Measurements from ENCODE around the gene CENPB.
"Not testable (repeated sequence)": the region's sequence is repeated elsewhere in the genome, so short reads cannot be mapped to it uniquely, and the experiment has no call there.

CENPB gene

DNA sequence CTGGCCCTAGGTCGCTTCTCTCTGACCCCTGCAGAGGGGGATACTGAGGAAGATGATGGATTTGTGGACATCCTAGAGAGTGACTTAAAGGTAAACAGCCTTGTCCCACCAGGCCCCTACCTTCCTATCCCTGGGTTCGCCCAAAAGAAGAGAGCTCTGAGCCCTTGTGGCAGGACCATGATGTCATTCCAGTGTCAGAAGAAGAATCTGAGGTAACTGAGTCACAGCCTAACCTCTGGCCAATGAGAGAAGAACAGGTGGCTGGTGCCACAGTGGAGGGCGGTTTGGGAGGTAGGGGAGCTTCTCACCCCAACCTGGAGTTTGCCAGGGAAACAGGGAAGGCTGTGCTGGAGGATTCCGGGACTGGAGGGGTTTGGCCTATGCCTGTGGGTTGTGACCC, 14.8 kb upstream of the CENPB start:
- H3K27me3 Mint-ChIP-seq: no peaks in the 10 kb centered on the region
- peak overlapping the region; percentile 55 for H3K27ac Mint-ChIP-seq
- no peaks in the 10 kb centered on the region for H3K9me3 Mint-ChIP-seq
- no peak overlapping the region for H3K4me3 Mint-ChIP-seq
- H3K4me1 Mint-ChIP-seq (ENCODE audit: low read depth): peaks cover 75% of the 10 kb centered on the region
- H3K36me3 Mint-ChIP-seq (ENCODE audit: low read depth): peaks cover 58% of the 10 kb centered on the region

- Mint-ChIP-seq H3K27me3 (no peaks in the 10 kb centered on the region), H3K4me1 (ENCODE audit: low read depth) (peaks cover 75% of the 10 kb centered on the region), H3K9me3 (no peaks in the 10 kb centered on the region), H3K36me3 (ENCODE audit: low read depth) (peaks cover 53% of the 10 kb centered on the region), H3K27ac (no peak overlapping the region), H3K4me3 (no peak overlapping the region)
Measured at GRCh38 chr20:3800878-3801260, 14.3 kb upstream of the CENPB start.

GRCh38 chr20:3800256-3800877, 13.8 kb upstream of the CENPB start:
- H3K9me3 Mint-ChIP-seq: no peaks in the 10 kb centered on the region
- peaks cover 48% of the 10 kb centered on the region for H3K36me3 Mint-ChIP-seq (ENCODE audit: low read depth)
- H3K4me1 Mint-ChIP-seq (ENCODE audit: low read depth): peaks cover 78% of the 10 kb centered on the region
- H3K27ac Mint-ChIP-seq: no peak overlapping the region
- no peak overlapping the region for H3K4me3 Mint-ChIP-seq
- no peaks in the 10 kb centered on the region for H3K27me3 Mint-ChIP-seq

DNA sequence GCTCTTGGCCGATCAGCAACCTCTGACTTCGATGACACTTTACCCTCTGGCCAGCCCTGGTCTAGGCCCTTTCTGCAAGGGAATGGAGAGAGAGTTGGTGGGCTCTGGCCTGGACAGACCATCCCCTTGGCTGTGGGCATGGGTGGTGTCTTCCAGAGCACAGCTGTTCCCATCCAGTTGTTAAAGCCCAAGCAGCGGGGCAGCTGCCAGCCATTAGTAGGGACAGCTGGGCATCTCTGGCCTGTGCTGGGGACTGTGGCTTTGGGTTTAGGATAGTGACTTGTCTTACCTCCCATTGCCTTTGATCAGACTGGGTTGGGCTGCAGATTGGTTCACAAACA, 12.3 kb upstream of the CENPB start:
- Mint-ChIP-seq H3K36me3 (ENCODE audit: low read depth) (peaks cover 37% of the 10 kb centered on the region), H3K4me3 (peak overlapping the region; percentile 91), H3K27me3 (no peaks in the 10 kb centered on the region), H3K4me1 (ENCODE audit: low read depth) (peaks cover 74% of the 10 kb centered on the region), H3K9me3 (no peaks in the 10 kb centered on the region), H3K27ac (peak overlapping the region; percentile 89)

GRCh38 chr20:3798373-3798768, 11.8 kb upstream of the CENPB start:
- peaks cover 32% of the 10 kb centered on the region for H3K36me3 Mint-ChIP-seq (ENCODE audit: low read depth)
- peak overlapping the region; percentile 89 for H3K27ac Mint-ChIP-seq
- H3K4me3 Mint-ChIP-seq: peak overlapping the region; percentile 91
- H3K9me3 Mint-ChIP-seq: no peaks in the 10 kb centered on the region
- H3K4me1 Mint-ChIP-seq (ENCODE audit: low read depth): peaks cover 70% of the 10 kb centered on the region
- H3K27me3 Mint-ChIP-seq: no peaks in the 10 kb centered on the region

DNA sequence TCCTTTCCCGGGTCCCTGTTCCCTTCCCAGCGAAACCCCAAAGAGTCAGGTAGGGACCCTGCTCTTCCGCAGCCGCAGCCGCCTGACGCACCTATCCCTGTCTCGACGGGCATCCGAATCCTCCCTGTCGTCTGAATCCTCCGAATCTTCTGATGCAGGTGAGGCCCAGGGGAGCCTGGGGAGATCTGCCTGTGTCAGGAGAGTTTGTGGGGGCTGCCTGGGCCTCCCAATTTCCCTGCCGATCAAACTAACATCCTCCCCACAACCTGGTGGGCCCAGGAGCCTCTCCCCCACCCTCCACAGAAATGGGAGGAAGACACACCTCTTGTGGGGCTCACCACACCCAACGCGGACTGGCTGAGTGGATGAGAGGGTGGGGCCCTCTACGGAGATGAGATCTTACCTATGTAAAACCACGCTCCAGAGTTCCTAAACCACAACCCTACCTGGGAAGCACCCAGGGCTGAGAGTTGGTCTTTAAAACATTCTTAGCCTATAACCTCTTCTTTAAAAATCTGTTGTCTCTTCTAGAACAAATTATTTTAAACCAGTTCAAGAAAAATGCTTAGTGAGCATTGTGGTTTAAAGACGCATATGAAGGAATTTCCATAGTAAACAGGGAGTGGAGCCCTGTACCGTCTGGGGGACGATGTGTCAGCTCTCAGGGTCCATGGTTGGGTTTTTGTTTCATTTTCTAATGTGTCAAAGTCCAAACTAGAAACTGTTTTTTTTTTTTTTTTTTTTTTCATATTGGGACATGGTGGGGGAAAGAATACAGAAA, 11.2 kb upstream of the CENPB start:
- Mint-ChIP-seq H3K4me1 (ENCODE audit: low read depth) (peaks cover 67% of the 10 kb centered on the region), H3K4me3 (peak overlapping the region; percentile 91), H3K27me3 (no peaks in the 10 kb centered on the region), H3K9me3 (no peaks in the 10 kb centered on the region), H3K27ac (peak overlapping the region; percentile 89), H3K36me3 (ENCODE audit: low read depth) (peaks cover 28% of the 10 kb centered on the region)

DNA sequence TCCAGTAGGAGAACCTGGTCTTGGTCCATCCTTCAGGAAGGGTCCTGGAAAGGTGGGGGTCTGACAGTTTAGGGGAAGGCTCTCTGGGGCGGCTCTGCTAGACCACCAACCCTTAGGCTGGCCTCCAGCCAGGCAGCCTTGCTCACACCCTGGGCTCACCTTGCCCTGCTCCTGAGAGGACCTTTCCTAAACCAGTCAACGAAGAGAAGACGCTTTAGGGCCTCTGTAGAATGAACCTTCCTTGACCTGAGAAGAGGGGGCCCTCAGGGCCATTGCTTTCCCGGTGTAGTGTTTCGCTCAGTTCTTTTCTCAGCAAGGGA, 10.6 kb upstream of the CENPB start:
- no peaks in the 10 kb centered on the region for H3K9me3 Mint-ChIP-seq
- peaks cover 62% of the 10 kb centered on the region for H3K4me1 Mint-ChIP-seq (ENCODE audit: low read depth)
- peaks cover 23% of the 10 kb centered on the region for H3K36me3 Mint-ChIP-seq (ENCODE audit: low read depth)
- peak overlapping the region; percentile 89 for H3K27ac Mint-ChIP-seq
- peak overlapping the region; percentile 91 for H3K4me3 Mint-ChIP-seq
- no peaks in the 10 kb centered on the region for H3K27me3 Mint-ChIP-seq

DNA sequence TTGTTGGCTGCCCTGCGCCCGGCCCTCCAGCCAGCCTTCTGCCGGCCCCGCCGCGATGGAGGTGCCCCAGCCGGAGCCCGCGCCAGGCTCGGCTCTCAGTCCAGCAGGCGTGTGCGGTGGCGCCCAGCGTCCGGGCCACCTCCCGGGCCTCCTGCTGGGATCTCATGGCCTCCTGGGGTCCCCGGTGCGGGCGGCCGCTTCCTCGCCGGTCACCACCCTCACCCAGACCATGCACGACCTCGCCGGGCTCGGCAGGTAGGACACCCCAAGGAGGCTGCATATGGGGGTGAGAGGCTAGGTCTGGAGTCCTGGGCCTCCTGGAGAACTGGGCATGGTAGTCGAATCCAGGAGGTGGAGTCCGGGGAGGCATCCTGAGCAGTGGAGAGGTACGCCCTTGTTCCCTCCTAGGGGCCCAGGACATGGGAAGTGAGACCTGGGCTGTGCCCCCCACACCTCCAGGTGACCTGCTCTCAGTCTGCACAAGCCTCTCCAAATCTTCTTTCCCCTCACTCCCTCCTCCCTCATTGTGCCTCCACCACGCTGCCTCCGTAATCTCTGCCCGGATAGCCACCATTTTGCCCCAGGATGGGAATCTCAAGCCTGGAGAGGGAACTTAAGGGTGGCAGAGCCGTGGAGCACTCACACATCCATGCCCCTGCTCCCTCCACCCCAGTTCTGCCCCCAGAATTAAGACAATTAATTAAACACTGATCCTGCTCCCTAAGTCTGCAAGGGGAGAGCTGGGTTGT, 10.1 kb upstream of the CENPB start:
- Mint-ChIP-seq H3K27ac (peak overlapping the region; percentile 89), H3K4me3 (peak overlapping the region; percentile 91), H3K27me3 (no peaks in the 10 kb centered on the region), H3K9me3 (no peaks in the 10 kb centered on the region), H3K4me1 (ENCODE audit: low read depth) (peaks cover 57% of the 10 kb centered on the region), H3K36me3 (ENCODE audit: low read depth) (peaks cover 23% of the 10 kb centered on the region)

DNA sequence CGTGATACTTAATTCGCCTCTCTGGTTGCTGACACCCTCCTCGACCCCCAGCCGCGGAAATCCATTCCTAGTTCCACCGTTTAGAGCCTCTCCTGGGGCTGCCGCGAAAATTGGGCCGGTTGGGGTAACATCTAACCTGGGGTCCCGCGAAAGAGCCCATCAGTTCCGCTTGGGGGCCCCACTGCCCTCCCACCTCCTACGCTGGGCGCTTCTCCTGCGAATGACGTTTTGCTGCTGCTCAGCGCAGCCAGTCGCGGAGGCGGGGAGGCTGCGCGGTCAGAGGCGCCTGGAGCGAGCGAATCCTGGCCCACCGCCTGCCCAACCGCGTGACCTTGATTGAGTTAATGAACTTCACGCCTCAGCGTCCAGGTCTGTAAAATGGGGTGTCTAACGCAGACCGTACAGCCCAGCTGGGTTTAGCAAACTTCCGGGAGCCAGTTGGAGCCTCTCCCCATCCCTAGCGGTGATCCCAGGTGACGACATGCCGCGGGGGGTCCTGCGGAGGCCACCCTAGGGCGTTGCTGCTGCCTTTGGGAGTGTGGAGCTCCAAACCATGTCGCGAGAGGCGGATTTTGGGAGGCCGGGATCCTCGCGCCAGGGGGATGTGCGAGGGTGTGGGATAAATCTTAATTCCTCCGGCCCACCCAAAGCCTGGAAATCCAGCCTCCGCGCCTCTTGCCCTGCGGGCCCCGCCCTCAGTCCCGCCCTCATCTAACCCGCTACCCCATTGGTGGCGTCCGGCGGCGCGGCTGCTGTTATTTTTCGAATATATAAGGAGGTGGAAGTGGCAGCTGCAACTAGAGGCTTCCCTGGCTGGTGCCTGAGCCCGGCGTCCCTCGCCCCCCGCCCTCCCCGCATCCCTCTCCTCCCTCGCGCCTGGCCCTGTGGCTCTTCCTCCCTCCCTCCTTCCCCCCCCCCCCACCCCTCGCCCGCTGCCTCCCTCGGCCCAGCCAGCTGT, 9.2 kb upstream of the CENPB start, which contains the start of gene CDC25B:
TSS of gene CDC25B (plus strand) at position 800 of the 958 bp plus-strand sequence. CDS start 222 bp downstream, outside the sequence.
- H3K9me3 Mint-ChIP-seq: no peaks in the 10 kb centered on the region
- H3K4me1 Mint-ChIP-seq (ENCODE audit: low read depth): peaks cover 51% of the 10 kb centered on the region
- peak within 1 kb of the TSS; percentile 98 for H3K27ac Mint-ChIP-seq
- H3K36me3 Mint-ChIP-seq (ENCODE audit: low read depth): peaks cover 14% of the 10 kb centered on the region
- peak within 1 kb of the TSS; percentile 91 for H3K4me3 Mint-ChIP-seq
- H3K27me3 Mint-ChIP-seq: no peaks in the 10 kb centered on the region

DNA sequence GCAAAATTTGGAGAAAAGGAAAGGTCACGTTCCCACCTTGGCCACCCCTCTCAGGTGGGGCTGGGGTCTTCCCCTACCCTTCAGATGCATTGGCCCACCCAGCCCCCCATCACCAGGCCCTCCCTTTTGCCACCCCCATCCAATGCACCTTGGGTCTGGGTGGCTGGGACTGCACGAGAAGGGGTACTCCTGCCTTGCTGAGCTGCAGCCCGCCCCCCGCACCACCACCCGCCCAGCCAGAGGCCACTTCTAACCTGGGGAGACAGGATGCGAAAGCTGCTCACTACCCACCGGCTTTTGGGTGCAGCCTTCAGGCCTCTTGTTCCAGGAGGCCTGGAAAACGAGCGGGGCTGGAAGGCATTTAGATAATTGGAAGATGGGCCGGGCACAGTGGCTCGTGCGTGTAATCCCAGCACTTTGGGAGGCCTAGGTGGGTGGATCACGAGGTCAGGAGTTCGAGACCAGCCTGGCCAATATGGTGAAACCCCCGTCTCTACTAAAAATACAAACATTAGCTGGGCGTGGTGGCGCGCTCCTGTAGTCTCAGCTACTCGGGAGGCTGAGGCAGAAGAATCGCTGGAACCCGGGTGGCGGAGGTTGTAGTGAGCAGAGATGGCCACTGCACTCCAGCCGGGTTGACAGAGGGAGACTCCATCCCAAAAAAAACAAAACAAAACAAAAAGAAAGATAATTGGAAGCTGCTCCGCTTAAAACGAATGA, 8.3 kb upstream of the CENPB start:
- Mint-ChIP-seq H3K27me3 (no peaks in the 10 kb centered on the region), H3K9me3 (no peaks in the 10 kb centered on the region), H3K27ac (peak overlapping the region; percentile 98), H3K4me3 (peak overlapping the region; percentile 91), H3K36me3 (ENCODE audit: low read depth) (peaks cover 6% of the 10 kb centered on the region), H3K4me1 (ENCODE audit: low read depth) (peaks cover 41% of the 10 kb centered on the region)

- H3K9me3 Mint-ChIP-seq; H3K27ac Mint-ChIP-seq; H3K4me3 Mint-ChIP-seq; H3K36me3 Mint-ChIP-seq (ENCODE audit: low read depth); H3K27me3 Mint-ChIP-seq: not testable (repeated sequence)
- peaks cover 34% of the 10 kb centered on the region for H3K4me1 Mint-ChIP-seq (ENCODE audit: low read depth)
Measured at GRCh38 chr20:3794168-3794567, 7.6 kb upstream of the CENPB start.

GRCh38 chr20:3789201-3789600, 2.7 kb upstream of the CENPB start:
- H3K27me3 Mint-ChIP-seq; H3K9me3 Mint-ChIP-seq; H3K27ac Mint-ChIP-seq; H3K4me3 Mint-ChIP-seq; H3K36me3 Mint-ChIP-seq (ENCODE audit: low read depth): not testable (repeated sequence)
- peaks cover 24% of the 10 kb centered on the region for H3K4me1 Mint-ChIP-seq (ENCODE audit: low read depth)

- peak overlapping the region; percentile 50 for H3K27ac Mint-ChIP-seq
- no peak overlapping the region for H3K4me3 Mint-ChIP-seq
- H3K36me3 Mint-ChIP-seq (ENCODE audit: low read depth): peaks cover 6% of the 10 kb centered on the region
- H3K9me3 Mint-ChIP-seq: no peaks in the 10 kb centered on the region
- peaks cover 25% of the 10 kb centered on the region for H3K4me1 Mint-ChIP-seq (ENCODE audit: low read depth)
- no peaks in the 10 kb centered on the region for H3K27me3 Mint-ChIP-seq
Measured at GRCh38 chr20:3788685-3789155, 2.2 kb upstream of the CENPB start.

Data from stimulated activated naive CD8-positive, alpha-beta T cell treated with anti-CD3 and anti-CD28 coated beads, Interleukin-15, Interleukin-2, amounts not matched to agents 100 ng/mL and 50 ng/mL, for 24 hours (primary cell).